Prostate gland (tissue), 2 donors: ENCODE measurements around the gene STK11. TPM values are rescaled to one million over a fixed set of nuclear protein-coding genes. Genes with fewer than 3 reads are reported as not detected.

Experiments
- DNase-seq: peaks from one replicate; pipeline ENCODE4 v3.0.0-alpha.2; 2019; ENCODE audit warnings: low spot score
- H3K27ac ChIP-seq, 2 donors: fragments of 200-600 bp; sonication (generic); 2 replicates each; pipeline ENCODE4 v1.5.1; 2017 to 2019
- H3K27me3 ChIP-seq: fragments of 200-600 bp; sonication (generic); replicated peaks from 2 replicates; pipeline ENCODE4 v1.5.1; 2019; ENCODE audit not compliant: insufficient read depth
- H3K36me3 ChIP-seq, 2 donors: fragments of 200-600 bp; sonication (generic); 1 replicate in 1 of 2; 2 replicates in 1 of 2; pipeline versions ENCODE4 v1.5.1 to v1.8.1; 2017 to 2019
- H3K4me1 ChIP-seq: fragments of 200-600 bp; sonication (generic); replicated peaks from 2 replicates; pipeline ENCODE4 v1.5.1; 2019
- H3K4me3 ChIP-seq, 2 donors: fragments of 200-600 bp; sonication (generic); 2 replicates each; pipeline ENCODE4 v1.5.1; 2017 to 2019
- H3K9me3 ChIP-seq: fragments of 200-600 bp; sonication (generic); 2 replicates; pipeline ENCODE4 v1.5.1; 2017
- POLR2A ChIP-seq: fragments of 450-650 bp; IDR thresholded peaks from one replicate; pipeline ENCODE4 v1.6.1; 2016; ENCODE audit warnings: antibody characterized with exemption, mild to moderate bottlenecking
- POLR2AphosphoS5 ChIP-seq: sonication (generic); formaldehyde crosslinking; IDR thresholded peaks from one replicate; pipeline ENCODE4 v1.6.1; 2017; ENCODE audit warnings: antibody characterized with exemption
- WGBS: methylation state at CpG from one replicate; pipeline ENCODE4 v1.1.5; 2018; 5-methylcytosine and 5-hydroxymethylcytosine counted together
- intact Hi-C: fragments of 100-400 bp; cut with DNase I; formaldehyde crosslinking; loops from one replicate; pipeline ENCODE4 v1.14.2; 2022
- total RNA-seq, 2 donors: library from RNA; depleted of rRNA; stranded (reverse); fragments of >200 nt; gene quantifications; one replicate each; pipeline ENCODE4 v1.1.0, GENCODE V29; 2016
- TF ChIP-seq, protein P1 (sequence below), 4 experiments: fragments of 200-600 bp in 2 of 4; fragments of 450-650 bp in 2 of 4; sonication (generic) in 2 of 4; IDR thresholded peaks; 1 replicate in 3 of 4; 2 replicates in 1 of 4; pipeline ENCODE4 v1.5.1; 2016 to 2019; ENCODE audit warnings: antibody characterized with exemption in 4 of 4, mild to moderate bottlenecking in 2 of 4, moderate library complexity in 2 of 4

Gene STK11
- total RNA-seq, 2 donors from 2014 or later: 75.1 to 157 TPM

- DNase-seq: no peak
- Histone ChIP-seq H3K27me3 (no peaks in the 10 kb centered on the region), H3K4me3 (no peak overlapping the region), H3K9me3 (no peaks in the 10 kb centered on the region), H3K4me1 (peaks cover 37% of the 10 kb centered on the region), H3K27ac (no peak overlapping the region), H3K36me3 (peaks cover 9 to 22% of the 10 kb centered on the region in 2 donors)
- 92% methylated on average over 15 of the region's 15 CpGs for WGBS
- intact Hi-C loops: loop anchor here (5.0 to 10.0 kb wide), 4 partner anchors 80 to 225 kb away; partner anchors contain the start of genes DAZAP1, GAMT and RPS15
- no peak for TF ChIP-seq POLR2AphosphoS5
- no peak for TF ChIP-seq POLR2A
- TF ChIP-seq, protein P1, sequence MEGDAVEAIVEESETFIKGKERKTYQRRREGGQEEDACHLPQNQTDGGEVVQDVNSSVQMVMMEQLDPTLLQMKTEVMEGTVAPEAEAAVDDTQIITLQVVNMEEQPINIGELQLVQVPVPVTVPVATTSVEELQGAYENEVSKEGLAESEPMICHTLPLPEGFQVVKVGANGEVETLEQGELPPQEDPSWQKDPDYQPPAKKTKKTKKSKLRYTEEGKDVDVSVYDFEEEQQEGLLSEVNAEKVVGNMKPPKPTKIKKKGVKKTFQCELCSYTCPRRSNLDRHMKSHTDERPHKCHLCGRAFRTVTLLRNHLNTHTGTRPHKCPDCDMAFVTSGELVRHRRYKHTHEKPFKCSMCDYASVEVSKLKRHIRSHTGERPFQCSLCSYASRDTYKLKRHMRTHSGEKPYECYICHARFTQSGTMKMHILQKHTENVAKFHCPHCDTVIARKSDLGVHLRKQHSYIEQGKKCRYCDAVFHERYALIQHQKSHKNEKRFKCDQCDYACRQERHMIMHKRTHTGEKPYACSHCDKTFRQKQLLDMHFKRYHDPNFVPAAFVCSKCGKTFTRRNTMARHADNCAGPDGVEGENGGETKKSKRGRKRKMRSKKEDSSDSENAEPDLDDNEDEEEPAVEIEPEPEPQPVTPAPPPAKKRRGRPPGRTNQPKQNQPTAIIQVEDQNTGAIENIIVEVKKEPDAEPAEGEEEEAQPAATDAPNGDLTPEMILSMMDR (IDR thresholded peaks at IDR 0.05): no peak
Observed at GRCh38 chr19:1277061-1277460, 71.5 kb downstream of the STK11 start.

Other genes with a start within 250 kb of the STK11 start
- gene WDR18, start 221.4 kb upstream of the STK11 start, total RNA-seq: 10 to 100 TPM; 35.0 to 94.8 TPM
- gene GRIN3B, start 205.4 kb upstream of the STK11 start, total RNA-seq: under 1 TPM in 1 of 2 donors, not detected in 1; 0.34 TPM
- gene TMEM259, start 184.7 kb upstream of the STK11 start, total RNA-seq: 100 to 1,000 TPM; 216 to 377 TPM
- not detected for gene RNU6-2, start 184.3 kb upstream of the STK11 start, total RNA-seq
- 100 to 1,000 TPM in 1 of 2 donors, 10 to 100 TPM in 1; 82.9 to 101 TPM for gene CNN2, start 179.2 kb upstream of the STK11 start, total RNA-seq
- 10 to 100 TPM; 16.2 to 25.1 TPM for gene ABCA7, start 165.7 kb upstream of the STK11 start, total RNA-seq
- gene ARHGAP45, start 138.6 kb upstream of the STK11 start, total RNA-seq: 10 to 100 TPM in 1 of 2 donors, 1 to 10 TPM in 1; 8.9 to 26.2 TPM
- gene POLR2E, start 110.4 kb upstream of the STK11 start, total RNA-seq: 100 to 1,000 TPM; 152 to 169 TPM
- gene GPX4, start 101.8 kb upstream of the STK11 start, total RNA-seq: 100 to 1,000 TPM; 577 to 627 TPM
- gene SBNO2, start 31.5 kb upstream of the STK11 start, total RNA-seq: 10 to 100 TPM; 32.5 to 79.9 TPM
- gene CBARP, start 32.2 kb downstream of the STK11 start, total RNA-seq: 1 to 10 TPM in 1 of 2 donors, under 1 TPM in 1; 0.68 to 4.4 TPM
- gene ATP5F1D, start 36.0 kb downstream of the STK11 start, total RNA-seq: 100 to 1,000 TPM; 109 to 151 TPM
- gene MIDN, start 42.8 kb downstream of the STK11 start, total RNA-seq: 10 to 100 TPM; 35.8 to 42.9 TPM
- gene CIRBP, start 63.6 kb downstream of the STK11 start, total RNA-seq: 100 to 1,000 TPM; 753 to 863 TPM
- gene FAM174C, start 69.8 kb downstream of the STK11 start, total RNA-seq: 10 to 100 TPM; 95.1 to 98.7 TPM
- not detected for gene EFNA2, start 80.1 kb downstream of the STK11 start, total RNA-seq
- 100 to 1,000 TPM; 147 to 202 TPM for gene NDUFS7, start 178.1 kb downstream of the STK11 start, total RNA-seq
- 100 to 1,000 TPM; 100 to 183 TPM for gene GAMT, start 195.8 kb downstream of the STK11 start, total RNA-seq
- gene DAZAP1, start 201.8 kb downstream of the STK11 start, total RNA-seq: 10 to 100 TPM; 58.6 to 74.1 TPM
- 1,000 to 10,000 TPM; 3,102 to 5,853 TPM for gene RPS15, start 232.6 kb downstream of the STK11 start, total RNA-seq
- 1 to 10 TPM in 1 of 2 donors, under 1 TPM in 1; 0.05 to 2.2 TPM for gene APC2, start 244.3 kb downstream of the STK11 start, total RNA-seq